CD4-positive, alpha-beta T cell treated with Interferon alpha-2 for 1 hour (primary cell): Measurements from ENCODE around the gene LRRC1.

Experiments used
- DNase-seq, 2 donors: peaks; one replicate each; pipeline ENCODE4 v3.0.0-alpha.2; 2020 to 2022

LRRC1 gene

DNA sequence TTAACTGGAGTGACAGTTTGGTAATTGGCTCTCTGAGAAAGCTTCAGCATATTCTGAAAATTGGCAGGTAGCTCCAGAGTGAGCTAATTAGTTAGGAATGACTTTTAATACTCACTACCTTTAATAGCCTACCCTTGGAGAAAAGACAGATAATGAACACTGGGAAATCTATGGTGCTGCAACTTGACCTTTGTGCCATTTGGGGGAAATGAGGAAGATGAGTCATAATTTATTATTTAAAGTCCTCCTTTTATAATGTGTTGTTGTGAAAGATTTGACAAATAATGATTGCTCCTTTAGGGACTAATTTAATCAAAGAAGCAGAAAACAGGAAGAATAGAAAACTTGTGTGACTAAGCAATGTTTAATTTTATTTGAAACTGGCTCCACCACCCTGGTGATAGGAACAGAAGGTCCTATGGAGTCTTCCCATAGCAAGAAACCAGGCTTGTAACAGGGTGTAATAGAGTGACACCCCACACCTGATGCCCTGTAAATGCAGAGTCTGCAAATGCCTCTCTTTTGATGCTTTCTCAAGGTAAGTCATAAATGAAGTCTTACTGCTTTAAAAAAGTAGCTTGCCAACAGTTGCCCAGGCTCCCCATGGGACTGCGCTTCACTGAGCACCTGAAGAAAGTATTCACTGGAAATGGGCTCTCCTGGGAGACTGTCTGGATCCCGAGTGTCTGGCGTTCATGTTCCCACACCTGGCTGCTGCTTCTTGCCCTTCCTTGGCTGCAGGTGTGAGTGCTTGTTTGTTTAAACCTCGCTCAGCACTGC lies 134.4 kb downstream of the LRRC1 start:
- no peak for DNase-seq

- DNase-seq, result no peak
These were observed 135.0 kb downstream of the LRRC1 start for GRCh38 chr6:53929821-53930120.

DNA sequence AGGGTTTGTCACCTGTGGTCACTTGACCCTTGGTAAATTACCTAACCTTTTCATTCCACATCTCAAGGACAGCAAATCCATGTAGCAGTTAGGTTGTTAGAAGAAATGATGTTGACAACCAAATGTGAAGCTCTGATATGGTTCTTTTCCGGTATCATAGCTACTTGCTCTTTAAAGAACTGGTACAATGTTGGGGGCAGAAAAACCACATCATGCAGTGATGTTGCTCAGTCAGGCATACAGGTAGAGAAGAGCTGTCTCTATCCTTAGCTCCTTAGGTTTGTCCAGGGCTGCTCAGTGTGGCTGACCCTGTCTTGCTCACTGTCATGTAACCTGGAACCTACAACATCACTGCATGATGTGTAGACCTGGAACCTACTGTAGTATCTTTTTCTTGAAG lies 135.5 kb downstream of the LRRC1 start:
- DNase-seq, result no peak

DNA sequence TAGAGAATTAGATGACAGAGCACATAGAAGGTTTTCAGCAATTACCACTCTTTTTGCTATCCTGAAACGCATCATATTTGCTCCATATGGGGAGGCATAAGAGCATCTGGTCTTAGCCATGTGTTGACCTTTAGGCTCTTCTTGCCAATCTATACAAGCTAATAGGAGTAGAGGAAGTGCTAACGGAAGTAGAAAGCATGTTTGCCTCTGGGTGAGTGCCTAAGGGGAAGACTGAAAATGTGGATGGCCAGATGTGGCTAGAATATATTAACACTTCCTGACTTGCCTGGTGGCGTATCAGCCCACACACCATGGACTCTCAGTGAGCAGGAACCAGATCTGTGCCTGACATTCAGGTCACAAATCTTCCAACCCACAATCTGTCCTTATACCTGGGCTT lies 136.3 kb downstream of the LRRC1 start:
- DNase-seq, result no peak

DNA sequence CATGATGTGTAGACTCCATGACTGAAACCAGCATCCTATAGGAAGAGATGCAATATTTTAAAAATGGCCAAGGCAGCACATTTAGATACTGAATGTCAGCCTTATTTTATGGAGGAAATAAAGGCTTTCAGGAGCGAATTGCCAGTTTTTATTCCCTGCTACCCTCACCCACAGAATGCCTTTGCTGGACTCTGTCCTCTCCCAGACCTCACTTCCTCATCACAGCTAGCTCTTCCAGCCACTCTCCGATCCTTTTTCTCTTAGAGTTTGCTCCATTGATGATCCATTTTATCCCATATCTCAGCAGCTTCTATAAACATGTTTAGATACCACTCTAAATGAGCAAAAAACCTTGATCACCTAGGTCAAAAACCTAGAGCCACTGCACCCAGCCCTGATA lies 137.7 kb downstream of the LRRC1 start:
- DNase-seq, result no peak

GRCh38 chr6:53934023-53934422 lies 139.2 kb downstream of the LRRC1 start:
- DNase-seq, result no peak

DNA sequence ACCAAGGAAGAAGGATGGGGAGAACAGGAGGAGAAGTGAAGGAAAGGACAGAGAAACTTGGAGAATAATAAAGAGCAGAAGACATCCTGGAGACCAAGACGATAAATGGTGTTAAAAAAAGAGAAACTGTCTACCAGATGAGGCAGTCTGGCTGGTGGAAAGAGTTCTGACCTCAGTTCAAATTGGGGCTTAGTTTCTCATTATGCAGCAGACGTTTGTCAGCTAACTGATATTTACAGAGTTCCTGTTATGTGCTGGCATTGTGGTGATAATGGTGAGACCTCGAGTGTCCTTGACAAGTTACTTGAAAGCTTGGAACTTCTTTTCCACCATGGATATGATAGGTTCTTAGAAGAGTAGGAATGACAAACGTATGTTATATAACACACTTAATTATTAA lies 142.7 kb downstream of the LRRC1 start:
- no peak for DNase-seq

- no peak for DNase-seq
These were observed 144.0 kb downstream of the LRRC1 start for GRCh38 chr6:53938810-53939209.

DNA sequence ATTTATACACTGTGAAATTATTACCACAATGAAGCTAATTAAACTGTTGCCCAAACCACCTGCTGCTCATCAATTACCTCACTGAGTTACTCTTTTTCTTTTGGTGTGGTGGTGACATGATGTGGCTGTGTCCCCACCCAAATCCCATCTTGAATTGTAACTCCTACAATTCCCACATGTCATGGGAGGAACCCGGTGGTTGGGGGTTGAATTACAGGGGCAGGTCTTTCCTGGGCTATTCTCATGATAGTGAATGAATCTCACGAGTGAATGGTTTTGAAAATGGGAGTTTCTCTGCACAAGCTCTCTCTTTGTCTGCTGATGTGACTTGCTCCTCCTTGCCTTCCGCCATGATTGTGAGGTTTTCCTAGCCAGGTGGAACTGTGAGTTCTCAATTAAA lies 145.0 kb downstream of the LRRC1 start:
- no peak for DNase-seq

DNA sequence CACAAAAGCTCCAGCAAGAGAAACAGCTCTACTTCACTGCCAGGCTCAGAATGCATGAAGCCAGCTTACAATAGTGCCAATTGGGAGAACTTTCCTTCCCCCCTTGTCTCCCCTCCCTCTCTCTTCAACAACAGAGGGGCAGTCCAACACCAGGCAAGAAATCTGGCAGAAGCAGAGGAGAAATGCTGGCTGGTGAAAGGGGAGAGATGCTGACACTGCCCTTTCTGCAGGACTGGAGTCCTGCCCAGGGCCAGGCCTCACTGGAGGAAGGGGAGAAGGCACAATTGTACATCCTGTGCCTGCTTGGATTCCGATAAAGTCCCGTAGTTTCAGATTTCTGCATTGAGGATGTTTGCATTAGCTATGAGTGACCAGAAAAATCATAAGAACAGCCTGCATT lies 148.6 kb downstream of the LRRC1 start:
- DNase-seq, result no peak

DNA sequence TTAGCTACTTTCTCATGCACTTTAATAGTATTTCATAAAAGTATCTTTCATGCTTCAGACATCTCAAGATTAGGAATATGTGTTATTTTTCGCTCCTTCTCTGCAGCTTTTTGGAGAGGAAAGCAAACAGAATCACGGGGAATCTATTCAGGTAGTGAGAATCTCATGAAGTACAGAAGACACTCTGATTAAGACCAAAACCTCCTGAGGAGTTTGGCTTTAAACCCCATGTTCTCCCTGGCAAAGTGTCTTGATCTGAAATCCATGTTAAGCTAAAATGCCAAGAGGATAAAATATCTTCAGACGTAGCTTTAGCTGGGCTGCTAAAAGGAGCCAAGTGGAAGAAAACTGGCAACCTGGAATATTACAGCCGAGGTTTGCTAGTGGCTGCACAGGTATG lies 149.3 kb downstream of the LRRC1 start:
- no peak for DNase-seq

GRCh38 chr6:53944543-53944942 lies 149.7 kb downstream of the LRRC1 start:
- no peak for DNase-seq

GRCh38 chr6:53945765-53946407 lies 151.1 kb downstream of the LRRC1 start:
- DNase-seq, result no peak

- DNase-seq, result no peak
These were observed 153.0 kb downstream of the LRRC1 start for GRCh38 chr6:53947780-53948179.

- DNase-seq, result no peak
These were observed 156.6 kb downstream of the LRRC1 start for GRCh38 chr6:53951383-53951782.

GRCh38 chr6:53956068-53956711 lies 161.4 kb downstream of the LRRC1 start:
- no peak for DNase-seq

- no peak for DNase-seq
These were observed 162.0 kb downstream of the LRRC1 start for GRCh38 chr6:53956804-53957203.

DNA sequence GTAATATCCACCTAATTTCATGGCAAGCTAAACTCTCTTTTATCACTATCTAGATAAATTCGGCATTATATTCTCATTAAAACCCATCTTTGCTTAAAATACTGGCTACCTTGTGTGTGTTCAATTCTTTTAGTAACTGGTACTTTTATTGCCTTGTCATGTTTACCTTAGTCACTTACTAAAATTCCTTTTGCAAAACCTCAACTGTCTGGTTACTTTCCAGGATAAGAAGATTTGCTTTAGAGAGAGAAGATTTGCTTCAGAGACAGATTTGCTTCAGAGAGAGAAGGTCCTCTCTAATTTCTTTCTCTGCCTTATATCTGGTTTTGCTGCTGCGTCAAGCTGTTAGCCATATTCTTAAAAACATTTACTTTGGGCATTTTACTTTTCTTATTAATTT lies 164.9 kb downstream of the LRRC1 start:
- no peak for DNase-seq

GRCh38 chr6:53960311-53960710 lies 165.5 kb downstream of the LRRC1 start:
- no peak for DNase-seq

DNA sequence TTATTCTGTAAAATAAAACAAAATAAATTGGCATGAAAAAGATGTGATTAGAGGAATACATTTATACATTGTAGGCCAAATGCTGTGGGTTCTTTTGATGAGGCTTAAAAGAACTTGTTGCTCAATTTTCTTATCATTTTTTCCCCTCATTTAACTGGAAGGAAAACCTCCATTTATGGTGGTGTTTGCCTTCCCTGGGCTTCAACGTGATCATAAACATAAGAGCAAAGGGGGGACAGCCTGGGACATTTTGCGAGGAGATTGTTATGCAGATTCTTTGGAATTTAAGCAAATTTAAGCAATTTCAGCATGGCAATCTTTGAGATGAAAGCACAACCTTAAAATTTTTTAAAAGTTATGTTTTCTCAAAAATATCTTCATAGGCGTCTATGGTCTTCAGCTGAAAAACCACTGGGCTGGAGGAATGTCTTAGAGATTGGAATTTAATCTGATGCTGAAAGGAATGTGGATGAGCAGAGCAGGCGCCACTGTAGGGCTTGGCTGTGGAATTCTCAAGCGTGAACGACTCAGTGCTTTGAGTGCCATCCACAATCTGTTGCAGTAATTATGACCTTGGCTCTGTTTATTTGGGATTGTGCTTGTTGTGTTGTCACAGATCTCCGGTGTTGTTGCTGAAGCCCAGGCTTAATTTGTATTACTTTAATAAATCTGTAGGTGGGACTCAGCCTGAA lies 167.0 kb downstream of the LRRC1 start:
- DNase-seq, result no peak

GRCh38 chr6:53962646-53963045 lies 167.8 kb downstream of the LRRC1 start:
- no peak for DNase-seq

GRCh38 chr6:53967415-53967814 lies 172.6 kb downstream of the LRRC1 start:
- no peak for DNase-seq
